Neural crest cell (in vitro differentiated cells): ENCODE results near the gene L3MBTL4. TPM values are rescaled to one million over a fixed set of nuclear protein-coding genes. Genes with fewer than 3 reads are reported as not detected.
"Not testable (repeated sequence)": the region's sequence is repeated elsewhere in the genome, so short reads cannot be mapped to it uniquely, and the experiment has no call there.

ENCODE experiments used
- DNase-seq: peaks from one replicate; pipeline ENCODE4 v3.0.0; 2021; ENCODE audit warnings: low read depth, mixed read lengths, low spot score
- H3K27ac Mint-ChIP-seq: one replicate; pipeline ENCODE4 v1.8.0; 2021; ENCODE audit warnings: mild to moderate bottlenecking, mixed read lengths; ENCODE audit not compliant: unreplicated experiment
- H3K27me3 Mint-ChIP-seq: 2 replicates; pipeline ENCODE4 v1.8.0; 2021; ENCODE audit warnings: low read depth, mild to moderate bottlenecking, mixed read lengths
- H3K36me3 Mint-ChIP-seq: 2 replicates; pipeline ENCODE4 v1.8.0; 2021; ENCODE audit warnings: low read depth, mild to moderate bottlenecking, mixed read lengths
- H3K4me1 Mint-ChIP-seq: 2 replicates; pipeline ENCODE4 v1.8.0; 2021; ENCODE audit warnings: mixed read lengths
- H3K4me3 Mint-ChIP-seq: one replicate; pipeline ENCODE4 v1.8.0; 2021; ENCODE audit warnings: mild to moderate bottlenecking, mixed read lengths
- H3K9me3 Mint-ChIP-seq: 2 replicates; pipeline ENCODE4 v1.8.0; 2021; ENCODE audit warnings: mixed read lengths
- CTCF ChIP-seq: fragments of 200-600 bp; sonication (generic); conservative IDR thresholded peaks from 2 replicates; pipeline ENCODE4 v1.5.0; 2021; ENCODE audit warnings: antibody characterized with exemption, mild to moderate bottlenecking
- total RNA-seq: library from RNA; stranded (reverse); gene quantifications from 2 replicates; pipeline ENCODE4 v1.2.1, GENCODE V29; 2021

The L3MBTL4 gene
- total RNA-seq, 1 donor from 2014 or later, result 0.65 TPM

DNA sequence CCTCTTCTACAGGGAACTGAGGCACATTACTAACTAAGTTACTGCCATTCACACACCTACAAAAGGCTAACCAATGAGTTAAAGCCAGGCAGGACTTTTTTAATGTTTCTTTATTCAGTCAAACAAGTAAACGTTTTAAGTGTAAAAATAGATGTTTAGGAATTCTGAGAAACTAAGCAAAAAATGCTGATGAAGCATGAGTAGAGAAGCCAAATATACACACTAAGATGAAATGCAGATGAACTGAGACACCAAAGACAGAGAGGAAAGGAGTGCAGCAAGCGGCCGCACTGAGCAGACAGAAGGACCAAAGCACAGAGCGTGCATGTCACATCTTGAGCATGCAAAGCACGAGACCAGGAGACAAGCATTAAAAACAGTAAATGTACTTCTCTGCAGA, 17.9 kb downstream of the L3MBTL4 start:
- no peaks in the 10 kb centered on the region for H3K36me3 Mint-ChIP-seq
- H3K4me3 Mint-ChIP-seq, result no peak overlapping the region
- H3K27ac Mint-ChIP-seq, result no peak overlapping the region
- H3K4me1 Mint-ChIP-seq, result no peaks in the 10 kb centered on the region
- H3K9me3 Mint-ChIP-seq, result peaks cover 4% of the 10 kb centered on the region
- no peak for TF ChIP-seq CTCF
- H3K27me3 Mint-ChIP-seq, result no peaks in the 10 kb centered on the region
- no peak for DNase-seq

DNA sequence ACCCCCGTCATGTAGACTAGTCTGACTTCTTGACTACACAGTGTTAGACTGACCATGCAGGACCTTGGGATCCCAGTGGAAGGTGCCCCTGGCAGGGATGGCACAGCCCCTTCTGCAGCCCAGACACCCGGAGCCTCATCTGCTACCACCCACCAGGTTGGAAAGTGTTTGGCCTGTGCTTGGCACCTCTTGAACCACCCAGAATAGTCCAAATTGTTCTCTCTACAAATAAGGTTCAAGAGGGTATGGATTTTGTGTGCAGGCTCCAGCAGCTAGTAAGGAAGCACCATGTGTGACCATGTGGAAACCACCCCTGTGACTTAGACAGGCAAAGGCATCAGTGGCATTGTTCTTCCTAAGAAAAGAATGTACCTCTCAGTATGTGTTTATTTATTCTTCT, 18.4 kb downstream of the L3MBTL4 start:
- no peaks in the 10 kb centered on the region for H3K4me1 Mint-ChIP-seq
- H3K27ac Mint-ChIP-seq, result no peak overlapping the region
- H3K4me3 Mint-ChIP-seq, result no peak overlapping the region
- H3K27me3 Mint-ChIP-seq, result no peaks in the 10 kb centered on the region
- peaks cover 10% of the 10 kb centered on the region for H3K9me3 Mint-ChIP-seq
- no peak for DNase-seq
- TF ChIP-seq CTCF, result no peak
- H3K36me3 Mint-ChIP-seq, result no peaks in the 10 kb centered on the region

GRCh38 chr18:6389005-6389404, 25.7 kb downstream of the L3MBTL4 start:
- DNase-seq, result no peak
- Mint-ChIP-seq H3K27ac (no peak overlapping the region), H3K4me1 (no peaks in the 10 kb centered on the region), H3K36me3 (no peaks in the 10 kb centered on the region), H3K9me3 (peaks cover 23% of the 10 kb centered on the region), H3K27me3 (no peaks in the 10 kb centered on the region), H3K4me3 (no peak overlapping the region)
- no peak for TF ChIP-seq CTCF

DNA sequence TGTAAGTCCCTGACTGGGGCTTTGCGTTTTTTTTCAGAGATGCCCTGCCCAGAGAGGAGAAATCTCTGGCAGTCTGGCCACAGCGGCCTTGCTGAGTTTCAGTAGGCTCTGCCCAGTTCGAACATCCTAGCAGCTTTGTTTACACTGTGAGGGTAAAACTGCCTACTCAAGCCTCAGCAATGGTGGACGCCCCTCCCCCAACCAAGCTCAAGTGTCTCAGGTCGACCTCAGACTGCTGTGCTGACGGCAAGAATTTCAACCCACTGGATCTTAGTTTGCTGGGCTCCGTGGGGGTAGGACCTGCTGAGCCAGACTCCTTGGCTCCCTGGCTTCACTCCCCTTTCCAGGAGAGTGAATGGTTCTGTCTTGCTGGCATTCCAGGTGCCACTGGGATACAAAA, 31.7 kb downstream of the L3MBTL4 start:
- H3K27me3 Mint-ChIP-seq, result peaks cover 7% of the 10 kb centered on the region
- H3K4me3 Mint-ChIP-seq, result no peak overlapping the region
- H3K36me3 Mint-ChIP-seq, result no peaks in the 10 kb centered on the region
- H3K27ac Mint-ChIP-seq, result no peak overlapping the region
- TF ChIP-seq CTCF, result no peak
- peaks cover 6% of the 10 kb centered on the region for H3K9me3 Mint-ChIP-seq
- no peak for DNase-seq
- no peaks in the 10 kb centered on the region for H3K4me1 Mint-ChIP-seq

- not testable (repeated sequence) for H3K36me3 Mint-ChIP-seq, H3K4me3 Mint-ChIP-seq, H3K27me3 Mint-ChIP-seq, H3K27ac Mint-ChIP-seq, DNase-seq, H3K4me1 Mint-ChIP-seq, H3K9me3 Mint-ChIP-seq
These were observed 37.2 kb downstream of the L3MBTL4 start for GRCh38 chr18:6377473-6377872.

DNA sequence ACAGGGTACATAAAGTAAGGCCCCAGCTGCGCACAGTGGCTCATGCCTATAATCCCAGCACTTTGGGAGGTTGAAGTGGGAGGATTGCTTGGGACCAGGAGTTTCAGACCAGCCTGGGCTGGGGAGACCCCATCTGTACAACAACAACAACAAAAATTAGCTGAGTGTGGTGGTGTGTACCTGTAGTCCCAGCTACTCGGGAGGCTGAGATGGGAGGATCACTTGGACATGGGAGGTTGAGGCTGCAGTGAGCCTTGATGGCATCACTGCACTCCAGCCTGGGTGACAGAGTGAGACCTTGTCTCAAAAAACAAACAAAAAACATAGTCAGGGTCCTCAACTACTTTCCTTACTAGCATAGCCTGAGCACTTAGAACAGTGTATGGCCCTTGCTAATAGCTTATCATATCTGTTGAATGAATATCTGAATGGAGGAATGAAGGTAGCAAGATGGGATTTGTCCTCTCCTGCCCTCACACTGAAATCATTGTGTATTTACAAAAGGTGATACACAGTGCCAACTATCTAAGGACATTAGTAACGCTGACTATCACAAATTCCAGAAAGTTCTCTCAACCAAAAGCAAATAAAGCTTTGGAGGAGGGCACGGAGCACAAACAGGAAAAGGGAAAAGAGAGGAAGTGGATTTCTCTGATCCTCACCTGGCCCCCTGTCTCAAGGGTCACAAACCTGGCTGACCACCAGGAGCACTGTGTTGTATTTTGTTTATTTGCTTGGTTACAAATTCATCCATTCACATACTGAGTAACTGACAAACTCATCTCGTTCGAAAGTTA, 38.1 kb downstream of the L3MBTL4 start:
- Mint-ChIP-seq H3K27me3 (peaks cover 7% of the 10 kb centered on the region), H3K4me3 (no peak overlapping the region), H3K36me3 (no peaks in the 10 kb centered on the region), H3K9me3 (peaks cover 6% of the 10 kb centered on the region), H3K27ac (no peak overlapping the region), H3K4me1 (no peaks in the 10 kb centered on the region)
- no peak for TF ChIP-seq CTCF
- no peak for DNase-seq
